ENCODE data around the gene GABRP. TPM values are rescaled to one million over a fixed set of nuclear protein-coding genes. Genes with fewer than 3 reads are reported as not detected.

GABRP gene
- total RNA-seq, 4 donors from 2014 or later, result 0.76 to 1.2 TPM; not detected in 2

DNA sequence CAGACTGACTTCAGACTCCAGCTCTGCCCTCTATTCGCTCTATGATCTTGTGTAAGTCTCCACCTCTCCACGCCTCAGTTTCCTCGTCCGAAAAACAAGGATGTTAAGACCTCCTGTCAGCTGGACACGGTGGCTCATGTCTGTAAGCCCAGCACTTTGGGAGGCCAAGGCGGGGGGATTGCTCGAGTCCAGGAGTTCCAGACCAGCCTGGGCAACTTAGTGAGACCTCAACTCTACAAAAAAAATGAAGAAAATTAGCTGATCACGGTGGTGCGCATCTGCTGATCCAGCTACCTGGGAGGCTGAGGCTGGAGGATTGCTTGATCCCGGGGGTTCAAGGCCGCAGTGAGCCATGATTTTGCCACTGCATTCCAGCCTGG lies 36.6 kb upstream of the GABRP start:
- Histone ChIP-seq H3K27ac (no peak overlapping the region), H3K4me1 (peaks cover 0 to 5% (median 0%) of the 10 kb centered on the region in 4 donors), H3K9me3 (no peaks in the 10 kb centered on the region), H3K4me3 (no peak overlapping the region), H3K27me3 (no peaks in the 10 kb centered on the region), H3K36me3 (no peaks in the 10 kb centered on the region)
- DNase-seq, result no peak
- TF ChIP-seq CTCF (IDR thresholded peaks at IDR 0.05), result no peak
- no peak for TF ChIP-seq POLR2A (IDR thresholded peaks at IDR 0.05)

DNA sequence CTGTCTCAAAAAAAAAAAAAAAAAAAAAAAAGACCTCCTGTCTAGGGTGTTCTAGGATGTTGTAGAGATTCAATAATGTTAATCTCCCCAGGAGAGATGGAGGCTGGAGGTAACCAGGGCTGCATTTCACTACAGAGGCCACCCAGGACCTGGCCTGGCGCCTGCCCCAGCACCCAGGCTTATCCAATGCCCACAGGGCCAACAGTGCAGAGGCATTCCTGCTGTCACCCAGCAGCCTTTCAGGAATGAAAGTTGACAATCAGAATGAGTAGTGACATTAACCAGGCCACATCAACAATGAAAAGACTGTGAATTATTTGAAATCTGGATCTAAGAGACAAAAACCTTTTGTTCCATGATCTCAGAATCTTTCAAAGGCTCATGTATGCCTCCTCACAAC lies 36.2 kb upstream of the GABRP start:
- H3K4me3 ChIP-seq, result no peak overlapping the region
- H3K36me3 ChIP-seq, result no peaks in the 10 kb centered on the region
- H3K9me3 ChIP-seq, result no peaks in the 10 kb centered on the region
- DNase-seq, result no peak
- TF ChIP-seq POLR2A (IDR thresholded peaks at IDR 0.05), result no peak
- no peak for TF ChIP-seq CTCF (IDR thresholded peaks at IDR 0.05)
- H3K27ac ChIP-seq, result no peak overlapping the region
- H3K27me3 ChIP-seq, result no peaks in the 10 kb centered on the region
- H3K4me1 ChIP-seq, result peaks cover 0 to 5% (median 0%) of the 10 kb centered on the region in 4 donors

GRCh38 chr5:170747851-170748250 lies 35.7 kb upstream of the GABRP start:
- H3K4me1 ChIP-seq, result peaks cover 0 to 5% (median 0%) of the 10 kb centered on the region in 4 donors

GRCh38 chr5:170748951-170749471 lies 34.5 kb upstream of the GABRP start:
- TF ChIP-seq CTCF (IDR thresholded peaks at IDR 0.05) (no peak), POLR2A (IDR thresholded peaks at IDR 0.05) (no peak)
- Histone ChIP-seq H3K9me3 (no peaks in the 10 kb centered on the region), H3K27ac (no peak overlapping the region), H3K27me3 (no peaks in the 10 kb centered on the region), H3K4me3 (no peak overlapping the region), H3K36me3 (no peaks in the 10 kb centered on the region), H3K4me1 (peaks cover 0 to 5% (median 0%) of the 10 kb centered on the region in 4 donors)
- no peak for DNase-seq

More at GRCh38 chr5:170747851-170748250, 35.7 kb upstream of the GABRP start:
- Histone ChIP-seq H3K4me3 (no peak overlapping the region), H3K27me3 (no peaks in the 10 kb centered on the region), H3K36me3 (no peaks in the 10 kb centered on the region), H3K27ac (no peak overlapping the region), H3K9me3 (no peaks in the 10 kb centered on the region)
- DNase-seq, result peak in 1 of 3 donors; percentile 34
- TF ChIP-seq CTCF (IDR thresholded peaks at IDR 0.05), result no peak
- no peak for TF ChIP-seq POLR2A (IDR thresholded peaks at IDR 0.05)

DNA sequence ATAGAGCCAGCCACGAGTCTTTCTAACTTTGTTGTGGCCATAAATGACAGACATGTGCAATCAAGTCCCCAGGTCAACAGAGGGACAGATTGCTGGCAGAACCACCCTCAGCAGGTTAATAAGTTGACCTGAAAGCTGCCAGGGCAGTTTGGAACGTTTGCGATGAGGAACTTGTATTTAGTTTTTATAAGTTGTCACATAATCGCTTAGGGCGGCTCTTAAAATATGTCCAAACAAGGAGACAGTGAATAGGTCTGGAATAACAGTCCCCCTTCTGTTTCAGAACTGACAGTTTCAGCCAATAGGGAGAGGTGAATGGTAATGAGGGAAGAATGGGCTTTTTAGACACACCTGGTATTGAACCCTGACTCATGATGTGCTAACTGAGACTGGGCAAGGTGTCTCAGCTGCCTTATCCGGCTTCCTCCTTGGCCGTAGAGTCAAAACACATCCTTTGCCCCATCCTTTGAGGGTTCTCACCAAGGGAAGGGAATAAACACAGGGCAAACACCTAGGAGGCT lies 33.6 kb upstream of the GABRP start:
- Histone ChIP-seq H3K36me3 (no peaks in the 10 kb centered on the region), H3K9me3 (no peaks in the 10 kb centered on the region), H3K4me3 (no peak overlapping the region), H3K4me1 (peaks cover 0 to 5% (median 0%) of the 10 kb centered on the region in 4 donors), H3K27me3 (no peaks in the 10 kb centered on the region), H3K27ac (no peak overlapping the region)
- peak in 1 of 3 donors; percentile 46 for DNase-seq
- TF ChIP-seq CTCF (IDR thresholded peaks at IDR 0.05) (no peak), POLR2A (IDR thresholded peaks at IDR 0.05) (no peak)
